GM12801 (cell line): Measurements from ENCODE around the gene DDR2.

Source experiments
- CTCF ChIP-seq: IDR thresholded peaks from one replicate; pipeline ENCODE4 v1.5.1; 2011; ENCODE audit warnings: control low read depth; ENCODE audit not compliant: insufficient read length; ENCODE audit errors: extremely low read depth

Gene DDR2

DNA sequence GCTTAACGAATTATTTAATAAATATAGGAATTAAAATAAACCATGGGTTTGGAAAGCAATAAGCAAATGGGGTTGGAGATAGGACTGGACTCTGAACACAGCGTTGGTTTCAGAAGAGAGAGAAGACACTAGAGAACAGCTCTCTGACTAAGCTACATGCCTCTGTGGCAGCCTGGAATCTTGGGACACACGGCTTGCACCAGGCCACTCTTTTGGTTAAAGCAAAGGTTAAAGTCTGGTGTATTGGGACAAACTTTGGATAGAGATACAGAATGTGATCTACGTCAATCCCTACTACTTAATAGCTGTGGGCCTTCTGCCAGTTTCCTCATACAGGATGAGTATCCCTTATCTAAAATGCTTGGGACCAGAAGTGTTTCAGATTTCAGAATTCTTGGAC, 108.5 kb downstream of the DDR2 start:
- TF ChIP-seq CTCF, result no peak

GRCh38 chr1:162741574-162741973, 109.3 kb downstream of the DDR2 start:
- TF ChIP-seq CTCF, result no peak

DNA sequence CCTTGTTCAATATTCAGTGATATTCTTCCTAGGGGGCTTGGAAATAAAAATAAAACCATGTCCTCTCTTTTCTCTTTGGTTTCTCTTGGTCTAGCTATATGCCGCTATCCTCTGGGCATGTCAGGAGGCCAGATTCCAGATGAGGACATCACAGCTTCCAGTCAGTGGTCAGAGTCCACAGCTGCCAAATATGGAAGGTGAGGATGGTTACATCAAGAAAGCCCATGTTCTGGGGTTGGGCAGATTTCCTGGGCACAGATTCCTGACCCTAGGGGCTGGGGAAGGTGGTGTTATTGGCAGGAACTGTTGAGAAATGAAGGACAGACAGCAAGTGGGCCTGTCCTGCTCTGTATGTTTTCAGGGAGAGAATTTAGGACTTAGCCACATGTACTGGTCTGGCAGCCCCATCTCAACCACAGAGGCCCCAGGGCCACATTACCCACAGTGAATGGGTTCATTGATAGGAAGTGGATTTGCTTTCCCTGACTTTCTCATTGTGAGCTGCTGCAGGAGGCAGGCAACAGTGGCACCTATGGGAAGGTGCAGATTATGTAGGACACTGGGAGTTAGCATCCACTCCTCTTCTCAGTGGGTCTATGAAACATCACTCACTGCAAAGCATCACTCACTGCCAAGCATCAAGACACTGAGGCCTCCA, 120.9 kb downstream of the DDR2 start:
- TF ChIP-seq CTCF, result no peak

GRCh38 chr1:162753998-162754585, 121.8 kb downstream of the DDR2 start:
- TF ChIP-seq CTCF, result no peak

- no peak for TF ChIP-seq CTCF
Measured at GRCh38 chr1:162755306-162755705, 123.0 kb downstream of the DDR2 start.

GRCh38 chr1:162756523-162756922, 124.3 kb downstream of the DDR2 start:
- no peak for TF ChIP-seq CTCF

GRCh38 chr1:162757476-162757875, 125.2 kb downstream of the DDR2 start:
- no peak for TF ChIP-seq CTCF
